CD4-positive, alpha-beta memory T cell (primary cell): ENCODE data around the gene DLGAP1. TPM values are rescaled to one million over a fixed set of nuclear protein-coding genes. Genes with fewer than 3 reads are reported as not detected.

Experiments
- CTCF ChIA-PET: fragments of 350-600 bp; sonication (Branson Sonifier 250); formaldehyde crosslinking; loops from one replicate; lab custom pipeline; 2021; ENCODE audit warnings: inconsistent platforms; ENCODE audit not compliant: partially characterized antibody; lab: Charles Lee
- POLR2A ChIA-PET: fragments of 350-600 bp; sonication (Branson Sonifier 250); formaldehyde crosslinking; loops from one replicate; lab custom pipeline; 2021; ENCODE audit not compliant: partially characterized antibody; lab: Charles Lee
- DNase-seq, 5 donors: peaks; one replicate each; pipeline versions ENCODE4 v3.0.0 to v3.0.0-alpha.2; 2020 to 2022; ENCODE audit warnings: mixed read lengths in 1 of 5
- H3K27ac ChIP-seq: one replicate; pipeline ENCODE4 v1.7.0; 2013; ENCODE audit warnings: low read depth, low read length
- H3K27me3 ChIP-seq: 2 replicates; pipeline ENCODE4 v1.7.0; 2013; ENCODE audit warnings: mild to moderate bottlenecking, low read length, moderate library complexity; ENCODE audit not compliant: insufficient read depth
- H3K36me3 ChIP-seq: 2 replicates; pipeline ENCODE4 v1.7.0; 2013; ENCODE audit warnings: mild to moderate bottlenecking, low read length, moderate library complexity; ENCODE audit not compliant: insufficient read depth
- H3K4me1 ChIP-seq: 2 replicates; pipeline ENCODE4 v1.7.0; 2013; ENCODE audit warnings: mild to moderate bottlenecking, low read length, moderate library complexity; ENCODE audit not compliant: insufficient read depth
- H3K4me3 ChIP-seq, 2 donors: one replicate each; pipeline ENCODE4 v1.7.0; 2013; ENCODE audit warnings: low read length in 2 of 2, mild to moderate bottlenecking in 1 of 2
- H3K9me3 ChIP-seq, 2 donors: one replicate each; pipeline ENCODE4 v1.7.0; 2013; ENCODE audit warnings: low read length in 2 of 2, control low read depth in 1 of 2; ENCODE audit not compliant: control insufficient read depth in 1 of 2
- H3K27ac Mint-ChIP-seq, 7 donors: one replicate each; pipeline ENCODE4 v1.8.0; 2020 to 2021; ENCODE audit warnings: mixed read lengths in 7 of 7, mild to moderate bottlenecking in 6 of 7, inconsistent platforms in 3 of 7, moderate library complexity in 3 of 7
- H3K27me3 Mint-ChIP-seq, 2 donors: one replicate each; pipeline ENCODE4 v1.8.0; 2020 to 2021; ENCODE audit warnings: mixed read lengths in 2 of 2
- H3K36me3 Mint-ChIP-seq, 2 donors: one replicate each; pipeline ENCODE4 v1.8.0; 2020 to 2021; ENCODE audit warnings: mixed read lengths in 2 of 2, inconsistent platforms in 1 of 2, mild to moderate bottlenecking in 1 of 2
- H3K4me1 Mint-ChIP-seq, 4 donors: one replicate each; pipeline ENCODE4 v1.8.0; 2020 to 2021; ENCODE audit warnings: mixed read lengths in 4 of 4, mild to moderate bottlenecking in 1 of 4
- H3K4me3 Mint-ChIP-seq, 8 donors: one replicate each; pipeline ENCODE4 v1.8.0; 2020 to 2021; ENCODE audit warnings: mixed read lengths in 8 of 8, mild to moderate bottlenecking in 7 of 8, moderate library complexity in 6 of 8, inconsistent platforms in 3 of 8
- H3K9me3 Mint-ChIP-seq, 8 donors: one replicate each; pipeline ENCODE4 v1.8.0; 2020 to 2021; ENCODE audit warnings: mixed read lengths in 8 of 8, mild to moderate bottlenecking in 5 of 8, inconsistent platforms in 3 of 8, moderate library complexity in 1 of 8
- intact Hi-C: fragments of 100-400 bp; cut with micrococcal nuclease; formaldehyde crosslinking; loops from one replicate; pipeline ENCODE4 v1.15.1; 2023
- polyA plus RNA-seq, 2 donors: library from polyadenylated mRNA; unstranded; fragments of 300-500 nt; fragmentation: Illumina TruSeq; gene quantifications; one replicate each; pipeline ENCODE4 v1.2.3, GENCODE V29; 2021
- total RNA-seq, 2 experiments: library from RNA; stranded (reverse); gene quantifications; one replicate each; pipeline ENCODE4 v1.2.3, GENCODE V29; 2021

The DLGAP1 gene
- total and polyA plus RNA-seq, 4 experiments from 2014 or later = 0.17 to 0.71 (median 0.45) TPM

DNA sequence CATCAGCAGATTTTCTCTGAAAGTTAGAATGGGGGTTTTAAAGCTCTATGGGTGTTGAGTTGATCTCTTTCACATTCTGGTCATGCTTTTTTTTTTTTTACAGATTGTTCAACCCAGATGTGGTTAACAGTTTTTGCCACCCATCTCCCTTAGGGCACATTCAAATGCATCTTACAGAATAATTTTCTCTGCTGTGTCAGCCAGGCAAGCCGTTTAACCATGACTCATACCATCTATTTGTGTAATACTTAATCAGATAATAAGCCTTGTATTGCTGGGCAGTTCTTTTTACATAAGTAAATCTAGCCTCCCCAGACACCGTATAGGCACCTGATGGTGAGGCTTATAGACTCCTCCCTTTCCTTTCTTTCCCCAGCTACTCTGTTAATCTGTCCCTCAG, 943.1 kb downstream of the DLGAP1 start:
- H3K4me1 Mint-ChIP-seq = peaks cover 1 to 15% (median 12%) of the 10 kb centered on the region in 4 donors
- ChIA-PET POLR2A (no interaction called here), CTCF (interaction anchor here (1.8 kb wide), 1 partner anchor 73 kb away, joined by 4 read pairs; no protein-coding TSS in a partner anchor)
- no peaks in the 10 kb centered on the region for H3K36me3 ChIP-seq
- H3K27me3 Mint-ChIP-seq = no peaks in the 10 kb centered on the region
- H3K27me3 ChIP-seq = no peaks in the 10 kb centered on the region
- DNase-seq = peak in 4 of 5 donors; percentile 7 to 33 (median 15)
- H3K4me3 Mint-ChIP-seq = no peak overlapping the region
- no peaks in the 10 kb centered on the region for H3K36me3 Mint-ChIP-seq
- intact Hi-C loops = no loop called here
- no peaks in the 10 kb centered on the region for H3K9me3 Mint-ChIP-seq
- no peaks in the 10 kb centered on the region for H3K9me3 ChIP-seq
- no peaks in the 10 kb centered on the region for H3K4me1 ChIP-seq
- peak overlapping the region in 4 of 7 donors; percentile 0 to 49 (median 6) for H3K27ac Mint-ChIP-seq
- H3K4me3 ChIP-seq = no peak overlapping the region
- H3K27ac ChIP-seq = no peak overlapping the region

DNA sequence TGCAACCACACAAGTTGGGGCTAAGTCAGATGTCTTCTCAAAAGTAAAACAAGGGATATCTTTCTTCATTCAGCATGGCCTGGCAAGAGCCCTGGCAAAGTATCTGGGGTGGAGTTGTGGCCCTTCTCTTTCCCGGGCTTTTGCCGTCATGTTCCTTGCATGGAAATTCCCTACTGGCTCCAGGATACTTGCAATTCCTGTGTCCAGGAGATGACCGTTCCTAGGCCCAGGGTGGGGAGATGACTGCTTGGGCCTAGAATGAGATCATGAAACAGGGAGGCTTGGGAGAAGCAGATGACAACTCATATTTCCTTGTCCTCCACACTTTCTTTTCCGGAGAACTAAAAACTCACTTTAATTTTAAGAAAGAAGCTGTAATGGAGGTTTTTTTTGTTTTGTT, 944.2 kb downstream of the DLGAP1 start:
- Histone ChIP-seq H3K27me3 (no peaks in the 10 kb centered on the region), H3K36me3 (no peaks in the 10 kb centered on the region), H3K27ac (no peak overlapping the region), H3K4me3 (no peak overlapping the region), H3K9me3 (no peaks in the 10 kb centered on the region), H3K4me1 (no peaks in the 10 kb centered on the region)
- Mint-ChIP-seq H3K27ac (no peak overlapping the region), H3K4me1 (peaks cover 1 to 15% (median 12%) of the 10 kb centered on the region in 4 donors), H3K27me3 (no peaks in the 10 kb centered on the region), H3K36me3 (no peaks in the 10 kb centered on the region), H3K9me3 (no peaks in the 10 kb centered on the region), H3K4me3 (no peak overlapping the region)
- intact Hi-C loops = no loop called here
- ChIA-PET CTCF (interaction anchor here (1.6 kb wide), 1 partner anchor 156 kb away, joined by 4 read pairs; no protein-coding TSS in a partner anchor), POLR2A (no interaction called here)
- DNase-seq = no peak

GRCh38 chr18:3510024-3510423, 945.1 kb downstream of the DLGAP1 start:
- Histone ChIP-seq H3K4me3 (no peak overlapping the region), H3K27me3 (no peaks in the 10 kb centered on the region), H3K36me3 (no peaks in the 10 kb centered on the region), H3K9me3 (no peaks in the 10 kb centered on the region), H3K4me1 (no peaks in the 10 kb centered on the region), H3K27ac (no peak overlapping the region)
- H3K4me3 Mint-ChIP-seq = no peak overlapping the region
- CTCF ChIA-PET = interaction anchor here (1.6 kb wide), 1 partner anchor 156 kb away, joined by 4 read pairs; no protein-coding TSS in a partner anchor
- POLR2A ChIA-PET = no interaction called here
- H3K27ac Mint-ChIP-seq = no peak overlapping the region
- DNase-seq = no peak
- H3K27me3 Mint-ChIP-seq = no peaks in the 10 kb centered on the region
- H3K36me3 Mint-ChIP-seq = no peaks in the 10 kb centered on the region
- intact Hi-C loops = no loop called here
- H3K4me1 Mint-ChIP-seq = peaks cover 1 to 15% (median 12%) of the 10 kb centered on the region in 4 donors
- H3K9me3 Mint-ChIP-seq = no peaks in the 10 kb centered on the region

GRCh38 chr18:3508576-3509549, 946.2 kb downstream of the DLGAP1 start:
- H3K36me3 ChIP-seq = no peaks in the 10 kb centered on the region
- H3K9me3 ChIP-seq = no peaks in the 10 kb centered on the region
- H3K27me3 ChIP-seq = no peaks in the 10 kb centered on the region
- no peaks in the 10 kb centered on the region for H3K36me3 Mint-ChIP-seq
- H3K27ac ChIP-seq = no peak overlapping the region
- intact Hi-C loops = no loop called here
- H3K4me3 ChIP-seq = no peak overlapping the region
- DNase-seq = no peak
- peaks cover 1 to 15% (median 12%) of the 10 kb centered on the region in 4 donors for H3K4me1 Mint-ChIP-seq
- ChIA-PET CTCF (interaction anchor here (0.9 kb wide), 1 partner anchor 77 kb away, joined by 3 read pairs; no protein-coding TSS in a partner anchor), POLR2A (no interaction called here)
- no peak overlapping the region for H3K27ac Mint-ChIP-seq
- H3K27me3 Mint-ChIP-seq = no peaks in the 10 kb centered on the region
- H3K9me3 Mint-ChIP-seq = no peaks in the 10 kb centered on the region
- no peak overlapping the region for H3K4me3 Mint-ChIP-seq
- H3K4me1 ChIP-seq = no peaks in the 10 kb centered on the region

DNA sequence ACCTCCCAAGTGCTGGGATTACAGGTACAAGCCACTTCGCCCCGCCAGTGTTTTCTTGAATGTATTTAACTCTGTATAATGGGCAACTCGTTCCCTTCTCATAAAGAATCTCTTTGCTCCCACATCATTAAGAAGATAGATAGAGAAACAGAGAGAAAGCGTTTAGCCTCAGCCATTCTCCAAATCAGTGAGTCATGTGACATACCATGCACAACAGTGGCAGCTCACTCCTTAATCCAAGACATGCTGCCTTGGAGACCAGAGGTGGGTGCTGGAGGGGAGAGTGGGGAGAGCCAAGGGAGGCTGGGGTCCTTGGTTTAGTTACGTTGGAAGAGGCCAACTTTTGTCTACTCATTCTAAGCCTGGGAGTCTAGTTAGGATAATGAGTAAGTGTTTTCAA, 950.5 kb downstream of the DLGAP1 start:
- POLR2A ChIA-PET = no interaction called here
- H3K9me3 Mint-ChIP-seq = no peaks in the 10 kb centered on the region
- CTCF ChIA-PET = interaction anchor here (0.6 kb wide), 1 partner anchor 691 kb away, joined by 3 read pairs; no protein-coding TSS in a partner anchor

GRCh38 chr18:3502650-3503049, 952.5 kb downstream of the DLGAP1 start:
- Histone ChIP-seq H3K36me3 (no peaks in the 10 kb centered on the region), H3K4me1 (peaks cover 9% of the 10 kb centered on the region), H3K27me3 (peaks cover 24% of the 10 kb centered on the region), H3K4me3 (no peak overlapping the region), H3K9me3 (no peaks in the 10 kb centered on the region), H3K27ac (no peak overlapping the region)
- no peaks in the 10 kb centered on the region for H3K36me3 Mint-ChIP-seq
- ChIA-PET POLR2A (no interaction called here), CTCF (no interaction called here)
- H3K4me3 Mint-ChIP-seq = no peak overlapping the region
- intact Hi-C loops = loop anchor here (5.0 kb wide), 1 partner anchor 45 kb away; no protein-coding TSS in a partner anchor
- H3K27me3 Mint-ChIP-seq = peaks cover 22 to 25% of the 10 kb centered on the region in 2 donors
- no peak for DNase-seq
- no peak overlapping the region for H3K27ac Mint-ChIP-seq
- peaks cover 3 to 12% (median 9%) of the 10 kb centered on the region in 4 donors for H3K4me1 Mint-ChIP-seq
- H3K9me3 Mint-ChIP-seq = no peaks in the 10 kb centered on the region

More for the DNA sequence above, 950.5 kb downstream of the DLGAP1 start:
- no peak overlapping the region for H3K27ac Mint-ChIP-seq
- Histone ChIP-seq H3K4me3 (no peak overlapping the region), H3K4me1 (peaks cover 4% of the 10 kb centered on the region), H3K27ac (no peak overlapping the region), H3K36me3 (no peaks in the 10 kb centered on the region), H3K9me3 (no peaks in the 10 kb centered on the region), H3K27me3 (peaks cover 14% of the 10 kb centered on the region)
- no peak for DNase-seq
- no peaks in the 10 kb centered on the region for H3K36me3 Mint-ChIP-seq
- intact Hi-C loops = loop anchor here (5.0 kb wide), 1 partner anchor 47 kb away; no protein-coding TSS in a partner anchor
- H3K27me3 Mint-ChIP-seq = peaks cover 7 to 10% of the 10 kb centered on the region in 2 donors
- no peak overlapping the region for H3K4me3 Mint-ChIP-seq
- peaks cover 0 to 4% (median under 1%) of the 10 kb centered on the region in 4 donors for H3K4me1 Mint-ChIP-seq

GRCh38 chr18:3500016-3500415, 955.1 kb downstream of the DLGAP1 start:
- no peaks in the 10 kb centered on the region for H3K36me3 Mint-ChIP-seq
- Histone ChIP-seq H3K27me3 (peaks cover 24% of the 10 kb centered on the region), H3K27ac (no peak overlapping the region), H3K36me3 (no peaks in the 10 kb centered on the region), H3K9me3 (no peaks in the 10 kb centered on the region), H3K4me3 (no peak overlapping the region), H3K4me1 (peaks cover 9% of the 10 kb centered on the region)
- ChIA-PET POLR2A (no interaction called here), CTCF (interaction anchor here (0.9 kb wide), 1 partner anchor 94 kb away, joined by 4 read pairs; no protein-coding TSS in a partner anchor)
- no peaks in the 10 kb centered on the region for H3K9me3 Mint-ChIP-seq
- H3K27ac Mint-ChIP-seq = no peak overlapping the region
- H3K27me3 Mint-ChIP-seq = peaks cover 27 to 31% of the 10 kb centered on the region in 2 donors
- intact Hi-C loops = loop anchor here (5.0 kb wide), 1 partner anchor 43 kb away; no protein-coding TSS in a partner anchor
- H3K4me3 Mint-ChIP-seq = peak overlapping the region in 1 of 8 donors; percentile 61
- DNase-seq = no peak
- H3K4me1 Mint-ChIP-seq = peaks cover 6 to 17% (median 11%) of the 10 kb centered on the region in 4 donors
